SK-N-MC (cell line): Measurements from ENCODE around the gene LIAS.
"Not testable (repeated sequence)": the region's sequence is repeated elsewhere in the genome, so short reads cannot be mapped to it uniquely, and the experiment has no call there.

Experiments
- DNase-seq: peaks from one replicate; pipeline ENCODE4 v3.0.0-alpha.2; 2011; ENCODE audit warnings: low read depth, low spot score
- H3K27ac ChIP-seq: fragments of 200-600 bp; sonication (generic); 2 replicates; pipeline ENCODE4 v1.5.1; 2016; ENCODE audit warnings: mixed run types
- H3K36me3 ChIP-seq: fragments of 200-600 bp; sonication (generic); 2 replicates; pipeline ENCODE4 v1.6.1; 2017; ENCODE audit warnings: antibody characterized with exemption, low read length, mixed read lengths; ENCODE audit not compliant: insufficient read depth
- H3K4me3 ChIP-seq: fragments of 200-600 bp; sonication (generic); 2 replicates; pipeline ENCODE4 v1.5.1; 2016
- H3K9ac ChIP-seq: fragments of 200-600 bp; sonication (generic); 2 replicates; pipeline ENCODE4 v1.8.0; 2017; ENCODE audit warnings: mixed run types, mixed read lengths; ENCODE audit not compliant: insufficient read length
- H3K9me3 ChIP-seq: fragments of 200-600 bp; sonication (generic); 2 replicates; pipeline ENCODE4 v1.6.1; 2017; ENCODE audit warnings: low read depth, mild to moderate bottlenecking, antibody characterized with exemption, low read length, moderate library complexity, mixed read lengths
- EZH2 ChIP-seq: fragments of 200-600 bp; sonication (generic); IDR thresholded peaks from one replicate; pipeline ENCODE4 v1.6.1; 2017; ENCODE audit warnings: antibody characterized with exemption
- FOXP2 ChIP-seq: optimal IDR thresholded peaks from 2 replicates; pipeline ENCODE3; 2011; ENCODE audit warnings: mild to moderate bottlenecking, moderate library complexity; ENCODE audit not compliant: insufficient read depth; ENCODE audit errors: extremely low read length, control extremely low read depth
- POLR2AphosphoS5 ChIP-seq: IDR thresholded peaks from 2 replicates; pipeline ENCODE4 v1.6.1; 2012; ENCODE audit warnings: mild to moderate bottlenecking, low read depth, low read length, borderline replicate concordance

The LIAS gene

DNA sequence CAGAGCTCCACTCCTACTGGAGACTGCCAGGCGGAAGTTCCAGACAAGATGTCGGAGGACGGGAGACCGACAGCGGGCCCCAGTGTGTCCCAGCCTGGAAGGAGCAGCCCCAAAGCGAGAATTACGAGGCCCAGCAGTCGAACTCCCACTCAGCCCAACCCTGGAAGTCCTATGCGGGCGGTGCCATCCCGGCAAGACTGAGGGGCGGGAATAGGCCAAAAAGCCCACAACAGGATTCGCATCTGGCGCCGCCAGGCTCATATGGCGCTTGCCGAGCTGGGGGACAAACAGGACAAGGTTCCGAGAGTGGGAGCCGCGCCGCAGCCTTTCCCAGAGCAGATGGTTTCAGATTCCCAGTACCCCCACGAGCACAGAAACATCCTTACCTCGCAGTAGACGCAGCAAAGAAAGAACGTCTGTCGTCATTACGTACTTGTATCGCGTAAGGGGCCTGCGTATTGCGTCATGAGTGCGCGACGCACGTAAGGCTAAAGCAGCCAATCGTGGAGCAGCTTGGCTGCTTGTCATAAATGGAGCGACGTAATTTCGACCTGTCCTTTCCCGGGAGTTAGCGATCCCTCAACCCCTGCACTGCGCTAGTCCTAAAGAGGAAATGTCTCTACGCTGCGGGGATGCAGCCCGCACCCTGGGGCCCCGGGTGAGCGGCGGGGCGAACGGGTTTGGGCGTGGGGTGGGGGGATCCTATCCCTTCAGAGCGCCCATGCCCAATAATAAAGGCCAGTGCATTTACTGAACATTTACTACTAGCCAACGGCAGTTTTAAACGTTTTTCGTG is at the start of gene LIAS, which contains the start of gene RPL9:
TSS of gene LIAS (plus strand) at position 552 of the 796 bp plus-strand sequence. CDS start at position 614, 62 bp downstream.
TSS of gene RPL9 (minus strand) at position 418 of the 796 bp plus-strand sequence. CDS start 483 bp downstream, outside the sequence.
- DNase-seq = peak; percentile 98
- peak; percentile 99 for TF ChIP-seq POLR2AphosphoS5
- TF ChIP-seq EZH2 = no peak
- H3K36me3 ChIP-seq = peaks cover 59% of the 10 kb centered on the region
- H3K9ac ChIP-seq = peak within 1 kb of the TSS; percentile 97
- H3K4me3 ChIP-seq = peak within 1 kb of the TSS; percentile 99
- no peaks in the 10 kb centered on the region for H3K9me3 ChIP-seq
- H3K27ac ChIP-seq = peak within 1 kb of the TSS; percentile 96

DNA sequence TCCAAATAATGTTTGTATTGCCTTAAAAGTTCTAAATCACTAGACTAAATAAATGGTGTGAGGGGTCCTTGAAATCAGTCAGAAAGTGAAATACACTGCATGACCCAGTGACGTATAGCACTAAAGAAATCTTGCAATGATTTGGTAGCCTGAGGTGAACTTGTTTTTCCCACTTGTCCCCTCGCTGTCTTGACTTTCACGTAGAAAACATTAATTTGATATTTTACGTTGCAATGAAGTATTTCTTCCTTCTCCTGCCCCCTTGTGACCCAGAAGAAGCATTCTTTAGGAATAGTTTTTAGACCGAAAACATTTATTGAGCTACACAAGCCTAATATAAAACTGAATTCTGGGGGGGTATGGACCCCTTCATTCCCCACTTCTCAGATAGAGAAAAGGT is 48.4 kb upstream of the LIAS start:
- no peak overlapping the region for H3K4me3 ChIP-seq
- H3K36me3 ChIP-seq = no peaks in the 10 kb centered on the region
- TF ChIP-seq EZH2 (no peak), POLR2AphosphoS5 (no peak), FOXP2 (no peak)
- H3K9ac ChIP-seq = no peak overlapping the region
- H3K9me3 ChIP-seq = no peaks in the 10 kb centered on the region
- no peak for DNase-seq
- H3K27ac ChIP-seq = no peak overlapping the region

DNA sequence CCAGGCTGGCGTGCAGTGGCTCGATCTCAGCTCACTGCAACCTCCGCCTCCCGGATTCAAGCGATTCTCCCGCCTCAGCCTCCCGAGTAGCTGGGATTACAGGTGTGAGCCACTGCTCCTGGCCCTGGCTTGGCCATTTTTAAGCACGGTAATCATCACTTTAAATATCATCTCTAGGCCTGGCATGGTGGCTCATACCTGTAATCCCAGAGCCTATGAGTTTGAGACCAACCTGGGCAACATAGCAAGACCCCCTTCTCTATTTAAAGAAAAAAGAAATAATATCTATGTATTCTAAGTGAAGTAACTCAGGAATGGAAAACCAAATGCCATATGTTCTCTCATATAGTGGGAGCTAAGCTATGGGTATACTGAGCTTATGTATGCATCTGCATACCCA is 47.3 kb upstream of the LIAS start:
- H3K36me3 ChIP-seq, H3K4me3 ChIP-seq, H3K27ac ChIP-seq, H3K9me3 ChIP-seq, DNase-seq, H3K9ac ChIP-seq: not testable (repeated sequence)

DNA sequence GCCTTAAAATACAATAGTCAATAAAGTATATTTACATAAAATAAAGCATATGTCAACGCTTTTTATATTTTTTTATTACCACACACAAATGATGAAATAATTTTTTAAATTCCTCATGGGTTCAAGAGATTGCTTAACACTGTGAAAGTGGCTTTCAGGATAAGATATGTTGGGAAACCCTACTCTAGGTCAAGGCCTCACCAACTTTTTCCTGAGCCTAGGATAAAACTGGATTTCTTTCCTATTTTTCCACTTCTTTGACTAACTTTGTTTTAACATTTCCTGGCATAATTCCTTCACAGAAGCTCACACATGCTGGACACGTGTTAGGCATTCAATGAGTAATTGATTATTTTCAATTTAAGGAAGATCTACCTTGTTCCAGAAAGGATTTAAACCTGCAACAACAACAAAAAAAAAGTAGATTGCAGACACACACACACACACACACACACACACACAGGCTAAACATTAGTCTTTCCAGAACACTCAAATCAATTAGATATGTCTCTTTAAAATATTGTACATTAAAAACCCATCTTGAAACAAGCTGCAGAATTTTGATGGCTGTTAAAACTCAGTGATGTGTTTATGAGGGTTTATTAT is 43.1 kb upstream of the LIAS start:
- Histone ChIP-seq H3K27ac (no peak overlapping the region), H3K4me3 (no peak overlapping the region), H3K9ac (no peak overlapping the region), H3K36me3 (no peaks in the 10 kb centered on the region), H3K9me3 (no peaks in the 10 kb centered on the region)
- no peak for TF ChIP-seq POLR2AphosphoS5
- TF ChIP-seq FOXP2 = no peak
- no peak for TF ChIP-seq EZH2
- no peak for DNase-seq

DNA sequence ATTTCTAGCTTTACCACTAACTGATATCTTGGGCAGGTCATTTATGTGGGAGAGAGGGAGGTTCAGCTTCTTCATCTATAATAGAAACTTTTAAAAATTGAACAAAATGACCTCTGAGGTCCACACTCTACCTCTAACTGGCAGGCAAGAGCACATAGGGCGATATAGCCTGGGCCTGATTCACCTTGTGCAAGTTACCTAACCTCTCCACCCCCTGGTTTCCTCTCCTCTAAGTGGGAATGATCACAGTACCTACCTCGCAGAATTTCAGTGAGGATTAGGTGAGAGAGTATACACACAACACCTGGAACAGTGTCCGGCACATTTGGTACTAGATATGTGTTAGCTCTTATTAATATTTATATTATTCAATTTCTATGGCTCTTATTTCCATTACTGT is 36.6 kb upstream of the LIAS start:
- Histone ChIP-seq H3K9ac (no peak overlapping the region), H3K36me3 (no peaks in the 10 kb centered on the region), H3K9me3 (no peaks in the 10 kb centered on the region), H3K4me3 (no peak overlapping the region), H3K27ac (no peak overlapping the region)
- no peak for DNase-seq
- no peak for TF ChIP-seq POLR2AphosphoS5
- no peak for TF ChIP-seq EZH2
- TF ChIP-seq FOXP2 = no peak

DNA sequence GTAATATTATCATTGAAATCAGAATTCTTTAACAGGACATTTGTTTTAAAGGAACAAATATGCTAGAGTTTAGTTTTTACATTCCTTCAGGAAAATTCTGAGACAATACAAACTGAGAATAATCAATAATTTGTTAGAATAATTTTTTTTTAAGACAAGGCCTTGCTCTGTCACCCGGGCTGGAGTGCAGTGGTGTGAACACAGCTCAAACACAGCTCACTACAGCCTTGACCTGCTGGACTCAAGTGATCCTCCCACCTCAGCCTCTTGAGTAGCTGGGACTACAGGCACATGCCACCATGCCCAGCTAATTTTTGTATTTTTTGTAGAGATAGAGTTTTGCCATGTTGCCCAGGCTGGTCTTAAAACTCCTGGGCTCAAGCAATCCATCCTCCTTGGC is 33.6 kb upstream of the LIAS start:
- not testable (repeated sequence) for H3K27ac ChIP-seq, H3K4me3 ChIP-seq, H3K9me3 ChIP-seq, H3K36me3 ChIP-seq, DNase-seq, H3K9ac ChIP-seq

DNA sequence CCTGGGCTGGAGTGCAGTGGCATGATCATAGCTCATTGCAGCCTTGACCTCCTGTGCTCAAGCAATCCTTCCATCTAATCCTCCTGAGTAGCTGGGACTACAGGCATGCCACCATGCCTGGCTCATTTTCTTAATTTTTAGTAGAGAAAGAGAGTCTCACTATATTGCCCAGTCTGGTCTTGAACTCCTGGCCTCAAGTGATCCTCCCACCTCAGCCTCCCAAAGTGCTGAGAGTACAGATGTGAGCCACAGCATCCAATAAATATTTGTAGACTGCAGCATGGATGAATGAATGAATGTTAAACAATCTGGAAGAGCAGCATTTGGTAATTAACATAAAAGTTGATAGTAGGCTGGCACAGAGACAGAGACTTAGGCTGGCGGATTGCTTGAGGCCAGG is 32.1 kb upstream of the LIAS start:
- H3K9me3 ChIP-seq = no peaks in the 10 kb centered on the region
- no peak overlapping the region for H3K4me3 ChIP-seq
- DNase-seq = no peak
- no peak overlapping the region for H3K27ac ChIP-seq
- H3K9ac ChIP-seq = no peak overlapping the region
- H3K36me3 ChIP-seq = no peaks in the 10 kb centered on the region
- TF ChIP-seq POLR2AphosphoS5 (no peak), FOXP2 (no peak), EZH2 (no peak)

DNA sequence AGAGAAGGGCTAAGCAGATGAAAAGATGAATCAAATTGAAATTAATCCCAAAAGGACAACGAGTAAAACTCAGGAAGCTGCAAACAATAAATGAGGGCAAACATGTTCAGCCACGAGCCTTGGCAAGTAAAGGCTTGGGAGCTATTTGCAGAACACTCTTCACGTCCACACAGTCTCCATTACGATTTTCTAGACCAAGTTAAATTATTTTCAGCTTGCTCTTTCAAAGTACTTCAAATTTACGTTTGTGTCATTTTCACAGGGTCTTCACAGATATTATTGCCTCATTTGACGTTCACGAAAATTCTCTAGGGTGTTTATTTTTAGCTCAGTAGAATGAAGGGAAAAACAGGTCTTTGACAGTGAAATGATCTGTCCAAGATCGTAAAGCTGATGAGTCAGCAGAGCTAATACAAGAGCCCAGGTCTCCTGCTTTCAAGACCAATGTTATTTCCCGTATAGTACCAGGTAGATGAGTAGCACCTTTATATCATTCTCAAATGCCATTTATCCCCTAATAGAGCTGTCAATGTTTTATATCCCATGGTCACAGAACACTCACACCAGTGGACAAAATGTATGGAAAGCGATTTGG is 31.2 kb upstream of the LIAS start:
- no peak overlapping the region for H3K9ac ChIP-seq
- no peaks in the 10 kb centered on the region for H3K36me3 ChIP-seq
- DNase-seq = no peak
- no peaks in the 10 kb centered on the region for H3K9me3 ChIP-seq
- H3K4me3 ChIP-seq = no peak overlapping the region
- TF ChIP-seq EZH2 (no peak), POLR2AphosphoS5 (no peak), FOXP2 (no peak)
- no peak overlapping the region for H3K27ac ChIP-seq
